ENCODE data around the gene SLC12A6.
"Not testable (repeated sequence)": the region's sequence is repeated elsewhere in the genome, so short reads cannot be mapped to it uniquely, and the experiment has no call there.

SLC12A6 gene

DNA sequence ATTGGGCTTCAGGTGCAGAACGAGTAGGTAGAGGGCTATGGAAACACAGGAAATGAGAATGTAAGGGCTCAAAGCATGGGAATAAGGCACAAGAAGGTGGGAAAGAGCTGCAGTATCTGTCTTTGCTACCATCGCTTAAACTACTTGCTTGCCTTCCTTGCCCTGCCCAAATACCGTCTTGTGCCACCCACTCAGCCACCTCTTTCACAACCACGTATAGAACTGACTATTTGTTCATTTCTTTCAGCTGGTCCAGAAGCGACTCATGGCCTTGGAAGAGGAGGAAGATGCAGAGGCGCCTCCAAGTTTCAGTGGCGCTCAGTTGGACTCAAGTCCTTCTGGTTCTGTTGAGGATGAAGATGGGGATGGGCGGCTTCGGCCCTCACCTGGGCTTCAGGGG is 17.7 kb upstream of the SLC12A6 start:
- DNase-seq = no peak

DNA sequence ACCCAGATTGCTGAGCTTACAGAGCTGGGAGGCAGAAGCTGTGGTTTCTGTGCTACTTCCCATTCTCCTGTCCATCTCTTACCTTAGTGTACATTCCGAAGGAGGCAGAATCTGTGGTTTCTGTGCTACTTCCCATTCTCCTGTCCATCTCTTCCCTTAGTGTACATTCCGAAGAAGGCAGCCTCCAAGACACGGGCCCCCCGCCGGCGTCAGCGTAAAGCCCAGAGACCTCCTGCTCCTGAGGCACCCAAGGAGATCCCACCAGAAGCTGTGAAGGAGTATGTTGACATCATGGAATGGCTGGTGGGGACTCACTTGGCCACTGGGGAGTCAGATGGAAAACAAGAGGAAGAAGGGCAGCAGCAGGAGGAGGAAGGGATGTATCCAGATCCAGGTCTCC is 16.7 kb upstream of the SLC12A6 start:
- DNase-seq = no peak

DNA sequence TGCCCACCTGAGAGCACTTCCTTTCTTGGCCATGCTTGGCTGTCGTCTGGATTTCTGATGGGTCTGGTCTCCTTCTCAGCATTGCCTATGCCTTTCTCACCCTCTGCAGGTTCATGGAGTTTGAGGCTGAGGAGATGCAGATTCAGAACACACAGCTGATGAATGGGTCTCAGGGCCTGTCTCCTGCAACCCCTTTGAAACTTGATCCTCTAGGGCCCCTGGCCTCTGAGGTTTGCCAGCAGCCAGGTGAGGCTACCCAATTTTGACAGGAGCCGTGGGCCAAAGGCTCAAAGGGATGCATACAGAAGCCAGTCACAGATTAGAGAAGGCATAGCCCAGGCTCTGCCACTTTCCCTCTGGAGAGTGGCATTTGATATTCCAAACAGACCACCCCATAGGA is 16.0 kb upstream of the SLC12A6 start:
- DNase-seq = no peak

DNA sequence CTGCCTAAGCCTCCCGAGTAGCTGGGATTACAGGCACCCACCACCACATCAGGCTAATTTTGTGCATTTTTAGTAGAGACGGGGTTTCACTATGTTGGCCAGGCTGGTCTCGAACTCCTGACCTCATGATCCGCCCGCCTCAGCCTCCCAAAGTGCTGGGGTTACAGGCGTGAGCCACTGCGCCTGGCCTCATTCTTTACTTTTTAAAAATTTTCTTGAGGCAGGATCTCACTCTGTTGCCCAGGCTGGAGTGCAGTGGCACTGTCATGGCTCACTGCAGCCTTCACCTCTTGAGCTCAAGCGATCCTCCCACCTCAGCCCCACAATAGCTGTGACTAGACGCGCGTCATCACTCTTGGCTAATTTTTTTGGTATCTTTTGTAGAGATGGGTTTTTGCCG is 15.4 kb upstream of the SLC12A6 start:
- not testable (repeated sequence) for DNase-seq

DNA sequence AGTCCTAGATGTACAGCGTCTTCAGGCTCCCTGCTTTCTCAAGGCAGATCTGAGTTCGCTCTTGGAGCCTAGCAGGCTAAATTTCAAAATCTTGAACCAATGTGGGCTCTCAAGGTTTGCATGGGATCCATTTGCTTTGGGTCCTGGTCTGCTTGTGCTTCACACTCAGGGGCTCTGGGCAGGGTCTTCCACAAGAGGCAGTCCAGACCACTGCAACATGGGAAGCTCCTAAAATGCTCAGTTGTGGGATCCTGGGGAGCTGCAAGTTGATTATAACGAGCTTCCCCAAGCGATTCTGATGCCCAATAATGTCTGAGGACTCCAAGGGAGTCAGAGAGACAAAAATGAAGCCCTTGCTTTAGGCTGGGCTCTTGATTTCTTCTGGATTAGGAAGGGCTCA is 12.2 kb upstream of the SLC12A6 start:
- no peak for DNase-seq

DNA sequence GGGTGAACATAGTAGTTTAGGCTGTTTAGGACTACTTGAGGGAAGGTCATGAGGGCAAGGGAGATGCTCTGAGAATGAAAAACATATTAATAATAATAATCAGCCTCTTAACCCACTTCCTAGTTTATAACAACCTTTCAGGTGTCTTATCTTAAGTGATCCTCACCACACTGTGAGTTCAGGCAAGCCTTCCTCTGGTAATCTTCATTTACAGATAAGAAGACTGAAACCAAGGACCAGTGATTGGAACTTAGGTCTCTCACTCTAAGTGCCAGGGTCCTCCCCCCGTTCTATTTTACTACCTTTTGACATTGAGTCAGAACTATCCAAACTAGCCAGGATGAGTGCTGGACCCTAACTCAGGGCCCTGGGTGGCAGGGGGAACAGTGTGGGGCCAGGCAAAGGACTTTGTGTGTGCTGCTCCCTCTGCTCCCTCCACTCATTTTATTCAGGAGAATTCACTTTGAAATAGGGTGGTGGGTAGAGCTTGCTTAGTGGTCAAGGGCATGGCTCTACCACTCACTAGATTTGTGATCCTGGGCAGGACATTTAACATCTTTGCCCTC is 11.2 kb upstream of the SLC12A6 start:
- no peak for DNase-seq

DNA sequence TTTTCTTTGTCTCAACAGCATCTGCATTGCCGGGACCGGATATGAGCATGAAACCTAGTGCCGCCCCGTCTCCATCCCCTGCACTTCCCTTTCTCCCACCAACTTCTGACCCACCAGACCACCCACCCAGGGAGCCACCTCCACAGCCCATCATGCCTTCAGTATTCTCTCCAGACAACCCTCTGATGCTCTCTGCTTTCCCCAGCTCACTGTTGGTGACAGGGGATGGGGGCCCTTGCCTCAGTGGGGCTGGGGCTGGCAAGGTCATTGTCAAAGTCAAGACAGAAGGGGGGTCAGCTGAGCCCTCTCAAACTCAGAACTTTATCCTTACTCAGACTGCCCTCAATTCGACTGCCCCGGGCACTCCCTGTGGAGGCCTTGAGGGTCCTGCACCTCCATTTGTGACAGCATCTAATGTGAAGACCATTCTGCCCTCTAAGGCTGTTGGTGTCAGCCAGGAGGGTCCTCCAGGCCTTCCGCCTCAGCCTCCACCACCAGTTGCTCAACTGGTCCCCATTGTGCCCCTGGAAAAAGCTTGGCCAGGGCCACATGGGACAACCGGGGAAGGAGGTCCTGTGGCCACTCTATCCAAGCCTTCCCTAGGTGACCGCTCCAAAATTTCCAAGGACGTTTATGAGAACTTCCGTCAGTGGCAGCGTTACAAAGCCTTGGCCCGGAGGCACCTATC is 10.5 kb upstream of the SLC12A6 start:
- DNase-seq = no peak

DNA sequence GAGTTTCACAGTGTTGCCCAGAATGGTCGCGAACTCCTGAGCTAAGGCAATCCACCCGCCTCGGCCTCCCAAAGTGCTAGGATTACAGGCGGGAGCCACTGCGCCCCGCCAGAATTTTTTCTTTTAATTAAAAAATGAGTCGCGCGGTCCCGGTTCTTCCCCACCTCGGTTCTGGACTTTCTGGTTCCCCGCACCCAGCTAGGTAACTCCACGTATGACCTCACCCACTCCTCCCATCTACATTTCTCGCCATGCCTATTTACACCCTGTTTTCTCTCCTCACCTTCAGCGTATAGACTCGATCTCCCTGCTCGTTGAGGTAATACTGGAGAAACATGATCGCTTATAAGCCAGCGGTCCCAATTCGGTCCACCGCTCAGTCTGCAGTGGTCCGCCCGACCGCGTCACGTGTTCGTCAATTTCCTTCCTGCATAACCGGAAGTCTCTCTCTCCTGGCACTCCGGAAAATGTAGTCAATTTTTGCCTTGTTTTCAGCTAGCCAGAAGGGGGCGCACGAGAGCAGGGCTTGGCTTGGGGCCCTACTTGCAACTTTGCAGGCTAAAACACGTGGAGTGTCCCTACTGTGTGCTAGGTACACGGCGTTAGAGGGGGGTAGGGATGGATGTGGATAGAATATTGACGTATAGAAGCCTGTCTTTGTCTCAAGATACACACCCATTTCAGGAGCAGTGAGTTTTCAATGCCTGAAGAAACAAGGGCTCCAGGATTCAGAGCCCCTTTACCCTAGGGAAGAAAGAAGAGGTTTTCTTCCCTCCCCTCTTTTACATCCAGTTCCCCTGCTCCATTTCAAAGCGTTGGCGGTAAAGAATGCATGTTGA is 5.4 kb upstream of the SLC12A6 start, which contains the start of the genes NOP10 and NUTM1:
TSS of gene NOP10 (minus strand) at position 400 of the 839 bp plus-strand sequence. CDS start at position 337, 63 bp downstream.
TSS of gene NUTM1 (plus strand) at position 579 of the 839 bp plus-strand sequence. CDS start 382 bp downstream, outside the sequence.
- peak; percentile 71 for DNase-seq

DNA sequence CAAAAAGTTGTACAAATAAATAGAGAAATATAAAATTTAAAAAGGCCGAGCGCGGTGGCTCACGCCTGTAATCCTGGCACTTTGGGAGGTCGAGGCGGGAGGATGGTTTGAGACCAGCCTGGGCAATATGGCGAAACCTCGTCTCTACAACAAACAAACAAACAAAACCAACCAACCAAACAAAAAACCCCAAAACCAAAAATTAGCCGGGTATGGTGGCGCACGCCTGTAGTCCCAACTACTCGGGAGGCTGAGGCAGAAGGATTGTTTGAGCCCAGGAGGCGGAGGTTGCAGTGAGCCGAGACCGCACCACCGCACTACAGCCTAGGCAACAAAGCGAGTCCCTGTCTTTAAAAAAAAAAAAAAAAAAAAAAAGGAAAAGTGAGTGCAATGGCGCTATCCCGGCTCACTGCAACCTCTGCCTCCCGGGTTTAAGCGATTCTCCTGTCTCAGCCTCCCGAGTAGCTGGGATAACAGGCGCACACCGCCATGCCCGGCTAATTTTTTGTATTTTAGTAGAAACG is 4.7 kb upstream of the SLC12A6 start:
- DNase-seq = not testable (repeated sequence)

DNA sequence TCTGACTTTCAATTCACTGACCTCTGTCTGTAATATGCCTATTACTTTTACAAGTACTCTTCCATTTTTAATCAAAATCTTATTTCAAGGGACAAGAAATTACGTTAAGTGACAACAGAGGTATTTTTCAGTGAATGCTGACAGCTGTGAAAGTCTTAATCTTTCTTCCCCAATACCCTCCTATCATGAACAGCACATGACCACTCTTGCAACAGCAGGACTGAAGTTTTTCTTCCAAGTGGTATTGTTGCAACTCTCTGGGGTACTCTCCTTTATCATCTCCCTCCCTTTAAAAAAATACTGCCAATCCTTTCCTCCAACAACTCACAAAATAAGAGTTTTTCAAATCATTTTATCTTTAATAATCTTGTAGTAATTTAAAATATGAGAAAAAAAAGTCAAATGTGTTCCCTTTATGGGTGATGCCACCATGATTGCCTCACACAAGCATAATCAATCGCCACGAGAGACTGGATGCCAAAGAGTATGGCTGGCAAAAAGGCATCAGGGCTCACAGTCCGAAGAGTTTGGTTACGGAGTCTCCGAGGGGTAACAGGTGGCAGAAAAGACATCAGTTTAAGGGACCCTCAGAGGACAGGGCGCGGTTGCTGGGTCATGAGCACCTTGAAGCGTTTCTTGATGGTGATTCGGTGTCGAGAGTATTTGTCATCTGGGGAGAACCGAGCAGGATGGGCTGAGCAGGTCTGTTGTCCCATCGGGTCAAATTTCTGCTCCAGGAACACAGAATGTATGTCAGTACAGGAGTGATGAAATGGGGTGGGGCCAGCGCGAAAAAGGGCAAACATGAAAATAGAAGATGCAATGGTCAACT is 4.0 kb upstream of the SLC12A6 start:
- no peak for DNase-seq

DNA sequence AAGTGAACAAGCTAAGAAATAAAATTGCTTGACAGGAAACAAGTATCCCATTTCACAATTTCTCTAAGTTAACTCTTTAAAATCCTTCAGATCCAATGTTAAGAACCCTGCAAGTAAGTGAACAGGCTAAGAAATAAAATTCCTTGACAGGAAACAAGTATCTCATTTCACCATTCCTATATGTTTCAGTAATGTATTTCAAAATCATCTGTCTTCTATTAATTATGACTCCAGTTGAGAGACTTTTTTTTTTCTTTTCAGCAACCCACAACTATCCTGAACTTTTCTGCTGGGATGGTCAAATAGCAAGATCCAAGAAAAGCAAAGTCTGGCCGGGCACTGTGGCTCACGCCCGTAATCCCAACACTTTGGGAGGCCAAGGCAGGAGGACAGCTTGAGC is 2.4 kb upstream of the SLC12A6 start:
- no peak for DNase-seq

DNA sequence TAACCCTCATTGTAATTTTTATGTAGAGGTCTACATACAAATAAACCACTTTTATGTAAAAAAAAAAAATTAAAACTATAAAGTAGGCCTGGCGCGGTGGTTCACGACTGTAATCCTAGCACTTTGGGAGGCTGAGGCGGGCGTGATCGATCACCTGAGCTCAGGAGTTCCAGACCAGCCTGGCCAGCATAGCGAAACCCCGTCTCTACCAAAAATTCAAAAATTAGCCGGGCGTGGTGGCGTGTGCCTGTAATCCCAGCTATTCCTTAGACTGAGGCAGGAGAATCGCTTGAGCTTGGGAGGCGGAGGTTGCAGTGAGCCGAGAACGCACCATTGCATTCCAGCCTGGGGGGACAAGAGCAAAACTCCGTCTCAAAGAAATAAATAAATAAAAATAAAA is 766 bp upstream of the SLC12A6 start:
- no peak for DNase-seq

DNA sequence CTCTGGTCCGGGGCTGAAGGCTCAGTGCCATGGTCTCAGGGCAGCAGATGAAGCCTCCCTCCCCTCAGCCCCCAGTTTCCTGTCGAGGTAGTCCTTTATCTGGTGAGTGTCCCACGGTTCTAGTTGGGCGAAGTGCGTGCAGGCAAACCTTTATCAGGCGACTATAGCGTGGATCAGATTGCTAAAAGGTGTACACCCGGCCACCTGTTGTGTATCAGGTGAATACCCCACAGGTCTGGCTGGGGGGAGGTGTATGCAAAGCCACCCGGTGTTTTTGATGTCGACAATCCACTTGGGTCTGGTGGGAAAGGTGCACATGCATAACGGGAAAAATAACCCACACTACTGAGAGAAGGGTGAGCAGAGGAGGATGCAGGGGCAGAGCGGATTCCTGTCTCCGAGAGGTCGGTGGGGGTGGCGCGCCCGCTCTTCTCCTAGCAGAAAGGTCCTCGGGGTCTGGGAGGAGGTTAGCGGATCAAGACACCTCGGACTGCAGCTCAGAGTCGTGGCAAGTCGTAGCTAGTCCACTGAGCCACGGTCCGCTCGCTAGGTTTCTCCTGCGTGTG is 507 bp downstream of the SLC12A6 start:
- DNase-seq = no peak

DNA sequence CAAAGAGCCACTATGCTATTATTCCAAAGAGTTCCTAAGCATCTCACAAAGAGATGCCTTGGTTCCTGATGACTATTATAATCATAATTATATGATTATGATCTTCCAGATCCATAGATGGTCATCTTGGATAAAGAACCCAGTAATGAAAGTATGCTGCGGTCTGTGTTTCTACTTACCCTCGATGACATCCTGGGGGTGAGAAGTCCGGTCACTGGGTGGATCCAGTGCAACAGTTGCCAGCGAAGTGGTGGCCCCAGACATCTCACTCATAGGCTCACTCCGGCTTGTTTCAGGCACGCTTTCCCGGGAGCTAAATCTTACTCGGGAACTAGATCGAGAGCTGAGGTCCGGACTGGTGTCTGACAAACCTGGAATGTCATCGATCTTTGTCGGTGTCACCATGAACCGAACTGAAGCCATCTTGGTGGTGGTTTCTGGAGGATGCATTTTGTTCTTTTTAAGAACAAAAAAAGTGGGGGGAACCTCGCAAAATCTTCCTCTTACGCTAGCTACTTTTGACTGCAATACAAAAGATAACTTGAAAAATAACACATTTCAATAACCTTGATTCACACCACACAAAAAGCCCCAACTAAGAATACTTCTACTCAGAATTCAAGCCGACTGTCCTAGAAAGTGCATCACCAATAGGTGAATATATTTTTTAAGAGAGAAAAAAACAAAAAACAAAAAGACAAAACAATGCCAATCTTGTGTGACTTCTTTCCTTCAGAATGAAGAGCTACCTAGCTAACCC is 1.2 kb downstream of the SLC12A6 start:
- DNase-seq = no peak

DNA sequence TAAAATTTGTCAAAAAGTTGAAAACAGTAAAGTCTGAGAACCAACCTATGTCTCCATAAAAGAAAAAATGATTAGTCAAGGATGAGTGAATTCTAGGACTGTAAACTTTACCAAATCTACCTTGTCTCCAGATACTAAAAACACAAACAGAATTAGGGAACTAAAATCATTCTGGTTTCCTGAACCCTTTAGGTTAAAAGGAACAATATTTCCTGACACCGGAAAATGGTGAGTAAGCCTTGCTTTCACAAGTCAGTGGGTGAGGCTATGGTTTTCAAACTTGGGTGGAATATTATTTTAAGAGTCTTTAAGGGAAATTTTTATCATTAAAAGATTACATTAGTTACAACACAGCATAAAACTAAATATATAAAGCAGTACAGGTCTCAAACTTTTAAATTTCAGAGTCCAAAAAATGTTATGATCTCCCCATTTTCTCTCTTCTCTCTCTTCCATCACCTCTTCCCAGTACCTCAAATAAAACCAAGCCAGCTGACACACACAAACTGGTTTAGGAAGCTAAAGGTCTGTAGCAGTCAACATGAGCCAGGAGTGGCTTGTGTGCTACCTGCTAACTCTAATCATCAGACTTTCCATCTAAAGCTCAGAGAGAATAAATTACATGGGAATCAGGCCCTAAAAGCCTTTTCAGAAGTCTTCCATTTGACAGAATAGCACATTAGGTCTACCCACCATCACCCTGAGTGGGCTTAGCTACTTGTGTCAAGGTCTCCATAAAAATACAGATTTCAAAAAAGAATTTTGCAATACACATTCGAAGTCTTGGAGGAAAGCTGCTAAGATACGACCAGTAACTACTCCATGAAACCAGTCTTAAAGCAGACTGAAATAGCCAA is 2.2 kb downstream of the SLC12A6 start:
- no peak for DNase-seq

DNA sequence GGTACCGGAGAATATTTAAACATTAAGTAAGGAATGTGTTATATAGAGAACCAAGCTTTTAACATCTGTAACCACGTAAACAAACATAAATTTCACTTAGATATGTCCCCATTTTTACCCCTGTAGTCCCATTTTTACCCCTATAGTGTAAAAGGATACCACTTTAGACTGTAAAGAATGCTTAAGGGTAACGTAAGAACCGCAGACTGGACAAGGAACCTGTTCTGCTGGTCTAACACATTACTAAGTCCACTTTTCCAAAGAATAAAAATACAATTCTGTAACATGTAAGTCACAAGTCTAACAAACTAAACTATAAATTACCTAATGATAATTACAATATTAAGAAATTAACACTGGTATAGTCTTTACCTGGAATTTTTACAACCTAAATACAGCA is 2.9 kb downstream of the SLC12A6 start:
- no peak for DNase-seq

DNA sequence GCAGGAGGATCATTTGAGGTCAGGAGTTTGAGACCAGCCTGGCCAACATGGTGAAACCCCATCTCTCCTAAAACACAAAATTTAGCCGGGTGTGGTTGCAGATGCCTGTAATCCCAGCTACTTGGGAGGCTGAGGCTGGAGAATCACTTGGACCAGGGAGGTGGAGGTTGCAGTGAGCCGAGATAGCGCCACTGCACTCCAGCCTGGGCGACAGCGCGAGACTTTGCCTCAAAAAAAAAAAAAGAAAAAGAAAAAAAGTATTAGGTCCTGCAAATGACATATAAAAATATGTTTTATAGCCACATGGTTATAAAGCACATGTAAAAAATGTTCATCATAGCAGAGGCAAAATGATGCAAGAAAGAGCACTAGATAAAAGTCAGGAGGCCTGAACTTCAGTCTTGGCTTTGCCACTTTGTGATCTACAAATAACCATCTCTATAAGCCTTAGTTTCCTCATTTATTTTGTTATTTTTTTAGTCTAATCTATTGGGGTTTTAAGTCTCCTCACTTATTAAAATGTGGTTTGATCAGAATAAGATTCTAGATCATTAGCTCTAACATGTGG is 4.9 kb downstream of the SLC12A6 start:
- DNase-seq = no peak

DNA sequence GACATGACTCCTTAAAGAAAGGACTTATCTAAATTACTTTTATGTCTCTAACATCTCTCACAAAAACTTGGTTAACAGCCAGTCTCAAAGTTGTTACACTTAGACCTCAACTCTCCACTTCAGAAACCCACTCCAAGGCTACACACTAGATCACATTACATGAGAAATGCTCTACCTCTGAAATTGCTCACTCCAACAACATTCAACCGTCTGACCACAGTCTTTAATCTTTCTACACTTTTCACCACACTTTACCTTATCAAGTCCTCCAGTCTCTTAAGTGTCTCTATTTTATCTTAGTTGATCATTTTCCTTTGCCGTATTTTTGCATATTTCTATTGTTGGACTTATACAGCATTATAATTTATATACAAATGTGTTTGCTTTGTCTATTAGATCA is 5.8 kb downstream of the SLC12A6 start:
- no peak for DNase-seq

DNA sequence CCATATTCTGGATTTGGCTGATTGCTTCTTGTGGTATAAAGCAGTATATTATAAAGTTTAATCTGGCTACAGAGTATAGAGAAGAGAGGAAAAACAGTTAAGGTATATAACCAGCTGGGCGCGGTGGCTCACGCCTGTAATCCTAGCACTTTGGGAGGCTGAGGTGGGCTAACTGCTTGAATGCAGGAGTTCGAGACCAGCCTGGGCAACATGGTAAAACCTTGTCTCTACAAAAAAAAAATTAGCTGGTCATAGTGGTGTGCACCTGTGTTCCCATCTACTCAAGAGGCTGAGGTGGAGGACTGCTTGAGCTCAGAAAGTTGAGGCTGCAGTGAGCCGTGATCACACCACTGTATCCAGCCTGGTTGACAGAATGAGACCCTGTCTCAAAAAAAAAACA is 7.3 kb downstream of the SLC12A6 start:
- no peak for DNase-seq

DNA sequence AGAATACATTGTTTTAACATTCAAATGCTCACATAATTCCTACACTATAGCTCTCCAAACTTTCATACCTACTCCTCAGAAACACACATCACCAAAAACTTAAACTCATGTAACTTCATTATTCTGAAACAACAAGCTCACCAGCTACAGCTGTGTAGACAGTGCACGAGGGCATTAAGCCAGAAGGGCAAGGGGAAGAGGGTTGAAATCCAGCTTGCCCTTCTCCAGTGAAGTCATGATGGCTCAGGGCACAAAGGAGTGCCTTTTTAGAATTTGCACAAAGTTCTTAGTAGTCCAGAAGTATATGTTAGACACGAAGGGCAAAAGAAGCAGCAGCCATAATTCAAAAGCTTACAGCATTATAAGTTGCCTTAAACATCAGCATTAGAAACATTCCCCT is 8.6 kb downstream of the SLC12A6 start:
- no peak for DNase-seq

All from NCI-H2029 (cell line).